PFSK-1 (cell line): ENCODE data around the gene COLQ.

ENCODE experiments used
- FOXP2 ChIP-seq: optimal IDR thresholded peaks from 2 replicates; pipeline ENCODE3; 2011; ENCODE audit warnings: borderline replicate concordance, control low read depth, inconsistent platforms; ENCODE audit not compliant: insufficient read depth; ENCODE audit errors: extremely low read length, extremely low read depth
- POLR2AphosphoS5 ChIP-seq: IDR thresholded peaks from 2 replicates; pipeline ENCODE4 v1.6.1; 2012; ENCODE audit warnings: low read depth, mild to moderate bottlenecking, control low read depth, low read length, moderate library complexity
- REST ChIP-seq, 2 experiments: IDR thresholded peaks; 2 replicates each; pipeline versions ENCODE4 v1.6.1 to v1.8.0; 2011 to 2012; ENCODE audit warnings: low read depth in 2 of 2, low read length in 2 of 2, control low read depth in 1 of 2, inconsistent platforms in 1 of 2, mild to moderate bottlenecking in 1 of 2, moderate library complexity in 1 of 2; ENCODE audit not compliant: insufficient read depth in 1 of 2
- SIN3A ChIP-seq: IDR thresholded peaks from 2 replicates; pipeline ENCODE4 v1.6.1; 2012; ENCODE audit warnings: mild to moderate bottlenecking, low read length, moderate library complexity, borderline replicate concordance; ENCODE audit not compliant: insufficient read depth
- TAF1 ChIP-seq: IDR thresholded peaks from 2 replicates; pipeline ENCODE4 v1.6.1; 2012; ENCODE audit warnings: low read length, control low read depth, borderline replicate concordance; ENCODE audit not compliant: insufficient read depth

COLQ gene

GRCh38 chr3:15426579-15427118 lies 94.9 kb downstream of the COLQ start:
- TF ChIP-seq REST (IDR thresholded peaks at IDR 0.05; ENCODE audit: insufficient read depth in 1 of 2, low read depth in 2 of 2, low read length in 2 of 2), result no peak
- no peak for TF ChIP-seq TAF1
- no peak for TF ChIP-seq SIN3A

GRCh38 chr3:15420871-15421270 lies 100.6 kb downstream of the COLQ start:
- no peak for TF ChIP-seq POLR2AphosphoS5
- no peak for TF ChIP-seq FOXP2
- TF ChIP-seq TAF1, result no peak
- no peak for TF ChIP-seq SIN3A
- TF ChIP-seq REST (IDR thresholded peaks at IDR 0.05; ENCODE audit: insufficient read depth in 1 of 2, low read depth in 2 of 2, low read length in 2 of 2), result no peak

- TF ChIP-seq FOXP2 (no peak), SIN3A (no peak), POLR2AphosphoS5 (no peak), REST (IDR thresholded peaks at IDR 0.05; ENCODE audit: insufficient read depth in 1 of 2, low read depth in 2 of 2, low read length in 2 of 2) (no peak), TAF1 (no peak)
Measured at GRCh38 chr3:15409774-15410173, 111.7 kb downstream of the COLQ start.

GRCh38 chr3:15409239-15409638 lies 112.3 kb downstream of the COLQ start:
- no peak for TF ChIP-seq TAF1
- TF ChIP-seq POLR2AphosphoS5, result no peak
- TF ChIP-seq SIN3A, result no peak
- no peak for TF ChIP-seq FOXP2
- TF ChIP-seq REST (IDR thresholded peaks at IDR 0.05; ENCODE audit: insufficient read depth in 1 of 2, low read depth in 2 of 2, low read length in 2 of 2), result no peak

GRCh38 chr3:15405448-15406050 lies 116.0 kb downstream of the COLQ start:
- TF ChIP-seq TAF1 (no peak), POLR2AphosphoS5 (no peak), FOXP2 (no peak), SIN3A (no peak), REST (IDR thresholded peaks at IDR 0.05; ENCODE audit: insufficient read depth in 1 of 2, low read depth in 2 of 2, low read length in 2 of 2) (no peak)
